Activated CD4-positive, alpha-beta memory T cell treated with anti-CD3 and anti-CD28 coated beads for 36 hours (primary cell): ENCODE results near the gene NR4A1. TPM values are rescaled to one million over a fixed set of nuclear protein-coding genes. Genes with fewer than 3 reads are reported as not detected.

Experiments used
- CTCF ChIA-PET: fragments of 350-600 bp; sonication (Branson Sonifier 250); formaldehyde crosslinking; loops from one replicate; lab custom pipeline; 2021; ENCODE audit warnings: antibody characterized with exemption, inconsistent platforms; lab: Charles Lee
- POLR2A ChIA-PET: fragments of 350-600 bp; sonication (Branson Sonifier 250); formaldehyde crosslinking; loops from one replicate; lab custom pipeline; 2021; ENCODE audit warnings: antibody characterized with exemption; lab: Charles Lee
- DNase-seq: peaks from one replicate; pipeline ENCODE4 v3.0.0-alpha.2; 2020
- H3K27ac Mint-ChIP-seq: one replicate; pipeline ENCODE4 v1.8.0; 2021; ENCODE audit warnings: mixed read lengths
- H3K27me3 Mint-ChIP-seq: one replicate; pipeline ENCODE4 v1.8.0; 2021; ENCODE audit warnings: mixed read lengths
- H3K36me3 Mint-ChIP-seq: one replicate; pipeline ENCODE4 v1.8.0; 2021; ENCODE audit warnings: mixed read lengths
- H3K4me1 Mint-ChIP-seq: one replicate; pipeline ENCODE4 v1.8.0; 2021; ENCODE audit warnings: low read depth, mixed read lengths
- H3K4me3 Mint-ChIP-seq: one replicate; pipeline ENCODE4 v1.8.0; 2021; ENCODE audit warnings: mild to moderate bottlenecking, mixed read lengths
- H3K9me3 Mint-ChIP-seq: one replicate; pipeline ENCODE4 v1.8.0; 2021; ENCODE audit warnings: mixed read lengths
- intact Hi-C: fragments of 100-400 bp; cut with micrococcal nuclease; formaldehyde crosslinking; loops from one replicate; pipeline ENCODE4 v1.15.1; 2023
- total RNA-seq, 2 experiments: library from RNA; stranded (reverse); gene quantifications; one replicate each; pipeline ENCODE4 v1.2.3, GENCODE V29; 2021

The NR4A1 gene
- total RNA-seq, 2 experiments from 2014 or later: 64.2 to 68.2 TPM

GRCh38 chr12:52083638-52083996 lies 32.4 kb downstream of the NR4A1 start:
- Mint-ChIP-seq H3K27me3 (peaks cover 3% of the 10 kb centered on the region), H3K4me3 (no peak overlapping the region), H3K9me3 (no peaks in the 10 kb centered on the region), H3K4me1 (peaks cover 4% of the 10 kb centered on the region), H3K36me3 (no peaks in the 10 kb centered on the region), H3K27ac (no peak overlapping the region)
- no peak for DNase-seq
- POLR2A ChIA-PET: no interaction called here
- intact Hi-C loops: loop anchor here (1.0 to 5.0 kb wide), 2 partner anchors 39 to 58 kb away; no protein-coding TSS in a partner anchor
- CTCF ChIA-PET: interaction anchor here (1.5 to 12.2 kb wide), 5 partner anchors 13 to 73 kb away, joined by 3 to 438 read pairs (median 7); partner anchors contain the start of gene ATG101

- no peak for DNase-seq
- CTCF ChIA-PET: interaction anchor here (1.0 to 12.2 kb wide), 8 partner anchors 13 to 81 kb away, joined by 3 to 438 read pairs (median 6); partner anchors contain the start of gene ATG101
- Mint-ChIP-seq H3K9me3 (no peaks in the 10 kb centered on the region), H3K27ac (no peak overlapping the region), H3K4me1 (peaks cover 4% of the 10 kb centered on the region), H3K36me3 (no peaks in the 10 kb centered on the region), H3K27me3 (peaks cover 9% of the 10 kb centered on the region), H3K4me3 (no peak overlapping the region)
- POLR2A ChIA-PET: no interaction called here
- intact Hi-C loops: loop anchor here (5.0 kb wide), 1 partner anchor 38 kb away; no protein-coding TSS in a partner anchor
These were observed 33.4 kb downstream of the NR4A1 start for GRCh38 chr12:52084491-52085231.

- Mint-ChIP-seq H3K4me3 (no peak overlapping the region), H3K36me3 (no peaks in the 10 kb centered on the region), H3K4me1 (peaks cover 4% of the 10 kb centered on the region), H3K27ac (no peak overlapping the region), H3K27me3 (peaks cover 18% of the 10 kb centered on the region), H3K9me3 (no peaks in the 10 kb centered on the region)
- ChIA-PET POLR2A (no interaction called here), CTCF (interaction anchor here (1.3 to 12.2 kb wide), 5 partner anchors 14 to 92 kb away, joined by 3 to 438 read pairs (median 8); partner anchors contain the start of gene ATG101)
- intact Hi-C loops: no loop called here
- no peak for DNase-seq
These were observed 34.5 kb downstream of the NR4A1 start for GRCh38 chr12:52085682-52086180.

- no peak overlapping the region for H3K27ac Mint-ChIP-seq
- peaks cover 4% of the 10 kb centered on the region for H3K4me1 Mint-ChIP-seq
- H3K36me3 Mint-ChIP-seq: no peaks in the 10 kb centered on the region
- ChIA-PET POLR2A (no interaction called here), CTCF (interaction anchor here (1.4 to 12.2 kb wide), 3 partner anchors 17 to 93 kb away, joined by 3 to 438 read pairs (median 15); partner anchors contain the start of gene ATG101)
- DNase-seq: no peak
- intact Hi-C loops: no loop called here
- H3K27me3 Mint-ChIP-seq: peaks cover 23% of the 10 kb centered on the region
- H3K4me3 Mint-ChIP-seq: no peak overlapping the region
- H3K9me3 Mint-ChIP-seq: no peaks in the 10 kb centered on the region
These were observed 35.1 kb downstream of the NR4A1 start for GRCh38 chr12:52086366-52086765.

- intact Hi-C loops: no loop called here
- Mint-ChIP-seq H3K27ac (no peak overlapping the region), H3K36me3 (no peaks in the 10 kb centered on the region), H3K4me3 (no peak overlapping the region), H3K27me3 (peaks cover 30% of the 10 kb centered on the region), H3K4me1 (peaks cover 2% of the 10 kb centered on the region), H3K9me3 (no peaks in the 10 kb centered on the region)
- POLR2A ChIA-PET: no interaction called here
- DNase-seq: no peak
- CTCF ChIA-PET: interaction anchor here (12.2 kb wide), 1 partner anchor 61 kb away, joined by 438 read pairs; no protein-coding TSS in a partner anchor
These were observed 35.9 kb downstream of the NR4A1 start for GRCh38 chr12:52086944-52087835.

- ChIA-PET POLR2A (no interaction called here), CTCF (interaction anchor here (12.2 kb wide), 1 partner anchor 62 kb away, joined by 438 read pairs; no protein-coding TSS in a partner anchor)
- Mint-ChIP-seq H3K27ac (no peak overlapping the region), H3K27me3 (peaks cover 30% of the 10 kb centered on the region), H3K36me3 (no peaks in the 10 kb centered on the region), H3K9me3 (no peaks in the 10 kb centered on the region), H3K4me3 (no peak overlapping the region), H3K4me1 (peaks cover 2% of the 10 kb centered on the region)
- DNase-seq: no peak
- intact Hi-C loops: no loop called here
These were observed 36.9 kb downstream of the NR4A1 start for GRCh38 chr12:52087961-52088820.

- peaks cover 34% of the 10 kb centered on the region for H3K27me3 Mint-ChIP-seq
- no peak overlapping the region for H3K27ac Mint-ChIP-seq
- H3K4me3 Mint-ChIP-seq: no peak overlapping the region
- H3K9me3 Mint-ChIP-seq: no peaks in the 10 kb centered on the region
- no peaks in the 10 kb centered on the region for H3K4me1 Mint-ChIP-seq
- no peaks in the 10 kb centered on the region for H3K36me3 Mint-ChIP-seq
- intact Hi-C loops: no loop called here
- CTCF ChIA-PET: interaction anchor here (12.2 kb wide), 1 partner anchor 63 kb away, joined by 438 read pairs; no protein-coding TSS in a partner anchor
- POLR2A ChIA-PET: no interaction called here
- DNase-seq: no peak
These were observed 38.2 kb downstream of the NR4A1 start for GRCh38 chr12:52089491-52089890.

GRCh38 chr12:52090291-52090690 lies 39.0 kb downstream of the NR4A1 start:
- POLR2A ChIA-PET: no interaction called here

GRCh38 chr12:52091061-52091460 lies 39.8 kb downstream of the NR4A1 start:
- H3K27me3 Mint-ChIP-seq: peaks cover 36% of the 10 kb centered on the region
- intact Hi-C loops: no loop called here
- CTCF ChIA-PET: interaction anchor here (0.7 to 1.4 kb wide), 5 partner anchors 8 to 788 kb away, joined by 3 to 10 read pairs (median 3); no protein-coding TSS in a partner anchor

More at GRCh38 chr12:52090291-52090690, 39.0 kb downstream of the NR4A1 start:
- no peaks in the 10 kb centered on the region for H3K36me3 Mint-ChIP-seq
- CTCF ChIA-PET: interaction anchor here (1.2 to 1.4 kb wide), 3 partner anchors 7 to 67 kb away, joined by 3 read pairs; no protein-coding TSS in a partner anchor
- no peaks in the 10 kb centered on the region for H3K4me1 Mint-ChIP-seq
- intact Hi-C loops: no loop called here
- no peaks in the 10 kb centered on the region for H3K9me3 Mint-ChIP-seq
- peaks cover 36% of the 10 kb centered on the region for H3K27me3 Mint-ChIP-seq
- DNase-seq: no peak
- no peak overlapping the region for H3K4me3 Mint-ChIP-seq
- H3K27ac Mint-ChIP-seq: no peak overlapping the region

GRCh38 chr12:52091869-52092268 lies 40.6 kb downstream of the NR4A1 start:
- H3K4me1 Mint-ChIP-seq: no peaks in the 10 kb centered on the region
- POLR2A ChIA-PET: no interaction called here
- H3K4me3 Mint-ChIP-seq: no peak overlapping the region
- intact Hi-C loops: no loop called here
- H3K27me3 Mint-ChIP-seq: peaks cover 36% of the 10 kb centered on the region
- CTCF ChIA-PET: interaction anchor here (1.3 to 1.4 kb wide), 2 partner anchors 9 to 67 kb away, joined by 3 to 10 read pairs; no protein-coding TSS in a partner anchor
- H3K27ac Mint-ChIP-seq: no peak overlapping the region
- H3K9me3 Mint-ChIP-seq: no peaks in the 10 kb centered on the region
- H3K36me3 Mint-ChIP-seq: no peaks in the 10 kb centered on the region
- no peak for DNase-seq

More at GRCh38 chr12:52091061-52091460, 39.8 kb downstream of the NR4A1 start:
- H3K9me3 Mint-ChIP-seq: no peaks in the 10 kb centered on the region
- no peaks in the 10 kb centered on the region for H3K36me3 Mint-ChIP-seq
- H3K27ac Mint-ChIP-seq: no peak overlapping the region
- DNase-seq: no peak
- H3K4me1 Mint-ChIP-seq: no peaks in the 10 kb centered on the region
- POLR2A ChIA-PET: no interaction called here
- H3K4me3 Mint-ChIP-seq: no peak overlapping the region

GRCh38 chr12:52093346-52093745 lies 42.1 kb downstream of the NR4A1 start:
- Mint-ChIP-seq H3K4me1 (no peaks in the 10 kb centered on the region), H3K4me3 (no peak overlapping the region), H3K27me3 (peaks cover 46% of the 10 kb centered on the region), H3K9me3 (no peaks in the 10 kb centered on the region), H3K27ac (no peak overlapping the region), H3K36me3 (no peaks in the 10 kb centered on the region)
- CTCF ChIA-PET: interaction anchor here (2.2 kb wide), 1 partner anchor 68 kb away, joined by 14 read pairs; no protein-coding TSS in a partner anchor
- no peak for DNase-seq
- POLR2A ChIA-PET: no interaction called here
- intact Hi-C loops: no loop called here
